Tibial nerve (tissue), 4 donors: ENCODE measurements around the gene PLEKHG4.

Source experiments
- CTCF ChIP-seq, 5 experiments: fragments of 200-600 bp in 3 of 5; fragments of 450-650 bp in 2 of 5; sonication (generic) in 3 of 5; IDR thresholded peaks; one replicate each; pipeline ENCODE4 v1.5.1; 2016 to 2019; ENCODE audit warnings: antibody characterized with exemption in 5 of 5, mild to moderate bottlenecking in 3 of 5, moderate library complexity in 2 of 5
- EP300 ChIP-seq, 2 donors: sonication (generic); formaldehyde crosslinking; IDR thresholded peaks; one replicate each; pipeline ENCODE4 v1.6.1; 2017; ENCODE audit warnings: antibody characterized with exemption in 2 of 2, mild to moderate bottlenecking in 1 of 2
- POLR2A ChIP-seq, 2 donors: fragments of 450-650 bp; IDR thresholded peaks; one replicate each; pipeline ENCODE4 v1.6.1; 2017; ENCODE audit warnings: antibody characterized with exemption in 2 of 2, mild to moderate bottlenecking in 2 of 2, moderate library complexity in 2 of 2

DNA sequence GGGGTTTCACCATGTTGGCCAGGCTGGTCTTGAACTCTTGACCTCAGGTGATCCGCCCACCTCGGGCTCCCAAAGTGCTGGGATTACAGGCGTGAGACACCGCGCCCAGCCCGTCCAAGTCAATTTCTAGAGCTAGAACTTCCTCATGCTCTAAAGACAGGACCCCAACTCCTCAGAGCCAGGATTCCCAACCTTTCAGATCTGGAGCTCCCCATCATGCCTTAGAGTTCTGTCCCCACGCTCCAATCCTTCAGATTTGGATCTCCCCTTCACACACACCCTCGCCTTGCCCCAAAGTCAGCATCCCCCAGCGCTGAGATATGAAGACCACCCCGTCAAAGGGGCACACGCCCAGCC lies 46.8 kb downstream of the PLEKHG4 start:
- TF ChIP-seq CTCF (IDR thresholded peaks at IDR 0.05), result no peak
- TF ChIP-seq EP300 (IDR thresholded peaks at IDR 0.05), result no peak
- no peak for TF ChIP-seq POLR2A (IDR thresholded peaks at IDR 0.05)
